ENCODE measurements around the gene GAGE12J.
"Not testable (repeated sequence)": the region's sequence is repeated elsewhere in the genome, so short reads cannot be mapped to it uniquely, and the experiment has no call there.

GAGE12J gene, protein sequence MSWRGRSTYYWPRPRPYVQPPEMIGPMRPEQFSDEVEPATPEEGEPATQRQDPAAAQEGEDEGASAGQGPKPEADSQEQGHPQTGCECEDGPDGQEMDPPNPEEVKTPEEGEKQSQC

GRCh38 chrX:49321737-49322136 lies at the start of gene GAGE12J:
GAGE12J (plus strand) TSS chrX:49322037; CDS start chrX:49323194, 1,157 bp downstream.
- DNase-seq, result not testable (repeated sequence)

GRCh38 chrX:49272421-49272820 lies 49.4 kb upstream of the GAGE12J start:
- no peak for DNase-seq

- DNase-seq, result no peak
Observed at GRCh38 chrX:49273181-49273727, 48.6 kb upstream of the GAGE12J start.

DNA sequence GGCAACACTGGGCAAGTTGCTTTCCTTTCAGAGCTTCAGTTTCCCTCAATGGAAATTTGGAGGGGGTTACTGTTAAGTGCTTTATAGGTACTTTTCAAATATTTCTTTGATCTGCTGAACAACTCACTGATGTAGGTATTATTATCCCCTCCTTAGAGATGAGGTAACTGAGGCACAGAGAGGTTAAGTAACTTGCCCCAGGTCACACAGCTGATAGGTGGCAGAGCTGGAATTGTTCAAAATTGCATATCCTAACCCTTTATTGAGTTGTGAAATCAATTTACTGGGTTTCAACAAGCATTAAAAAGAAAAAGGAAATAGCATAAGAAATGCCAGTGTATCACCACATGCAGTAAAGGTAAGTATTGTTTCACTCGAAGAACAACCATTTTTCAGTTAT lies 45.6 kb upstream of the GAGE12J start:
- DNase-seq, result no peak

GRCh38 chrX:49276671-49277534 lies 44.9 kb upstream of the GAGE12J start:
- DNase-seq, result no peak

GRCh38 chrX:49277535-49277830 lies 44.4 kb upstream of the GAGE12J start:
- DNase-seq, result no peak

GRCh38 chrX:49278081-49278480 lies 43.8 kb upstream of the GAGE12J start:
- no peak for DNase-seq

DNA sequence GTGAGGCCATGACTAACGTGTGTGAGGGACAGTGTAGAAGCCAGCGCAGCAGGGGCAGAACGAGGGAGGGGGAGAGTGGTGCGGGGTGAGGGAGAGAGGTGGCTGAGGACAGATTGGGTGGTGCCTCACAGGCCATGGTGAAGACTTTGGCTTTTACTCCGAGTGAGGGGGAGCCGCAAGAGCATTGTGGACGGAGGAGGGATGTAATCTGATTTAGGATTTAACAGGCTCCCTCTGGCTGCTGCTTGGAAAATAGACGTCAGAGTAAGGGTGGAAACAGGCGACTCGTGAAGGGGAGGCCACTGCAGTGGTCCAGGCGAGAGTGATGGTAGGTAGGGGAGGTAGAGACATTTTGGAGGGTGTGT lies 39.2 kb upstream of the GAGE12J start:
- DNase-seq, result no peak

DNA sequence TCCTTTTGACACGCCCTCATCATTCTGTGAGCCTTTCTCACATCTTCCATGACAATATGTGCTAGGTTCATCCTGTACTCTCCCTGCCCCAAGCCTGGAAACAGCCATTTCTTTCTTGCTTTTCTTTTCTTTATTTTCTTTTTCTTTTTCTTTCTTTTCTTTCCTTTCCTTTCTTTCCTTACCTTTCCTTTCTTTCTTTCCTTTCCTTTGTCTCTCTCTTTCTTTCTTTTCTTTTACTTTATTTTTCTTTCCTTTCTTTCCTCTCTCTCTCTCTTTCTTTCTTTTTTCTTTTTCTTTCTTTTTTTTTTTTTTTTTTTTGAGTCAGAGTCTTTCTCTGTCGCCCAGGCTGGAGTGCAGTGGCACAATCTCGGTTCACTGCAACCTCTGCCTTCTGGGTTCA lies 37.6 kb upstream of the GAGE12J start:
- DNase-seq, result no peak

GRCh38 chrX:49286136-49286535 lies 35.7 kb upstream of the GAGE12J start:
- DNase-seq, result no peak

- DNase-seq, result no peak
Observed at GRCh38 chrX:49286581-49286980, 35.3 kb upstream of the GAGE12J start.

GRCh38 chrX:49287665-49288064 lies 34.2 kb upstream of the GAGE12J start:
- DNase-seq, result no peak

DNA sequence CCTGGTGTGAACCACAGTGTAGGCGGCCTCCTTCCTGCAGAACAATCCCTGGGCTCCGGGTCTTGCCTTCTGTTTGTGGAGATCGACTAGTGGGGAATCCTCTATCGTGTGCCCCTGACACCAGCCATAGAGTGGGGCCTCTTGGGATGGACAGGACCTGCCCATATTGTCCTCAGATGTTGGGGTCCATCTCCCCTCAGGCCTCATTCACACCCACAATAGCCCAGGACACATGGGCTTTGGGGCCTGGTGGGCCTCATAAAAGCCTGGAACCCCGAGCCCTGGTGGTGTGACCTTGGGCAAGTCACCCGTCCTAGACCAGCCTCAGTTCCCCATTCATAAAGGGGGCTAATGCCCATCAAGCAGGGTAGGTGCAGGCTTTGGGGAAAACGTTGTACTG lies 31.6 kb upstream of the GAGE12J start:
- no peak for DNase-seq

DNA sequence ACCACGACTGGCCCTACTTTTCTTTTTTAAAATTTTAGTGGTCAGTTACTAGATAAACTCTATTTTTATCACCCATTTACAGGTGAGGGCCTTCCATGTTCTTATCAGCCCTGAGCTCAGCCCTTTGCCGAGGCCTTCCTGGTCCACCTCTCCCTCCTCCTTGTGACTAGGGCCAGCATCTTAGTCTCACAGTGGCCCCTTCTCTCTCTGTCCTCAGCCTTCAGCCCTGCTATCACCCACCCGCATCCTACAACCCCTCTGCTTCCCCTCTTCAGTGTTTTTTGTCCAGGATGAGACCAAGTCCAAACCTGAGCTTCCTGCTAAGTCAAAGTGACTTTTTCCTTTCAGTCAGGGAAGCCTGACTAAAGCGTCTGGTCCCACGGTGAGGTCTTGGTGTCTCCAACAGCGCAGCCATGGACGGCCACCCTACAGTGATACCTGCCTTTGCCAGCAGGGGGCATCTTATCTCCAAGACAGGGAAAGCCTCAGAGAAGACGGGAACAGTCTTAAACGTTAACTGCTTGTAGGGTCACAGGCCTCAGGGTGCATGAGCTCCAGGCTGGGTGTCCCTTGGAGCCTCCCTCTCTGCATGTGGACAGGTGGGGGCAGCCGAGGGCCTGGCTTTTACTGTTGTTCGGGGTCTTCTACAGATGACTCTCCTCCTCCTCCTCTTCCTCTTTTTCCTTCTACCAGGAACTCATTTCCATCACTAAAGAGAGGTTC lies 30.1 kb upstream of the GAGE12J start:
- peak; percentile 65 for DNase-seq

DNA sequence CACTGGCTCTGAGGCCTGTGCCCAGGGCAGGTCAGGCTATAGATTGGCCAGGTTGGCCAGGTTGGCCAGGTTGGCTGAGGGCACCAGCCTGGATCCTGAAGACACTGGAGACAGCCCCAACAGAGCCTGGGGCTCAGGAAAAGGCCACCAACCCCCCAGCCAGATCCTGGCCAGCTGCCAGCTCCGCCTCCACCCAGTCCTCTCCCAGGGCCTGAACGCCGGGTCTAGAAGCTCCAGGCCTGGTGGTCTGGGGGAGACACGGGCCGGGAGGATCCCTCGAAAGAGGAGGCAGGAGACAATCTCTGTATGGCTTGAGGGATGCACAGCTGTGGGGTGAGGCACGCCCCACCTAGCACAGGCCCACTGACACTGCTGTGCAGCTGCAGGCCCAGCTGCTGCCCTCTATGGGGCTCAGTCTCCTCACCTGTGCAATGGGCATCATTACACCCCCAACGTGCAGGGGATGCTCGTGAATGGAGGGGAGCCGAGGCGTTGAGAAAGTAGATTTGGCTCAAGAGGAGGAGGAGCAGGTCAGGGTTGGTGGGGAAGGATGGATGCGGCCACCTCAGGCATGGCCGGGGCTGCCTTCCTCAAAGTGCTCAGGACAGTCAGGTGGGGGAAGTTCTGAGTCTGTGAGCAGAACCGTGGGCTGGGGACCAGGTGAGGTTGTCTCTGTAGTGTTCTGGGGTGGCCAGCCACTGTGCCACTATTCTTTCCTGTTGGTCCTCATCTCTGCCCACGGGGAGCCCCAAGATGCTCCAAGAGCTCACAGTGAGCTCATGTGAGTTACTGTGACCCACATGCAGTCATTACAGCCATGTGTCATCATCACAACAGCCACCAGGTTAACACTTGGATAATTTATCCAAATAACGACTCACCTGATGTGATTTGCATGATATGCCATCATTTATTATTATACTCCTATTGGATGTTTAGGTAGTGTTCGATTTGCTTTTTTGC lies 29.2 kb upstream of the GAGE12J start:
- DNase-seq, result no peak

DNA sequence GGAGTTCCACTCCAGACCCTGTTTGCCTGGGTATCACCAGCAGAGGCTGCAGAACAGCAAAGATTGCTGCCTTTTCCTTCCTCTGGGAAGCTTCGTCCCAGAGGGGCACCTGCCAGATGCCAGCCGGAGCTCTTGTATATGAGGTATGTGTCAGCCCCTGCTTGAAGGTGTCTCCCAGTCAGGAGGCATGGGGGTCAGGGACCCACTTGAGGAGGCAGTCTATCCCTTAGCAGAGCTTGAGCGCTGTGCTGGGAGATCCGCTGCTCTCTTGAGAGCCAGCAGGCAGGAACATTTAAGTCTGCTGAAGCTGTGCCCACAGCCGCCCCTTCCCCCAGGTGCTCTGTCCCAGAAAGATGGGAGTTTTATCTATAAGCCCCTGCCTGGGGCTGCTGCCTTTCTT lies 22.5 kb upstream of the GAGE12J start:
- not testable (repeated sequence) for DNase-seq

DNA sequence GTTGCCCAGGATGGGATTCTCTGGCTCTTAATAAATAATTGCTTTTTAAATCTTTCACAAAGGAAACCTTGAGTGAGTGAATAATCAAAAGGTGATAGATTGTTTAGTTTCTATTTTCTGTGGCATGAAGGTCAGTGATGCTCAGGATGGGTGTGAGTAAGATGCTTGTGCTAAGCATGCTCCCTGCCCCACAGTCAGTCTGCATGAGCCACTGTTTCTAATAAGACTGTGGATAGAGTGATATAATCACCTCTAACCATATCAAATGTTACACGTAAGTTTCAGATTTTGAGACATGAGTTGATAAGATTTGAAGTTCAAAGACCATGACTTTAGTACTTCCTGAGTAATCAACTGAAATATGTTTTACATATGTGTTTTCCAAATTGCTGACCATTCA lies 21.1 kb upstream of the GAGE12J start:
- no peak for DNase-seq

DNA sequence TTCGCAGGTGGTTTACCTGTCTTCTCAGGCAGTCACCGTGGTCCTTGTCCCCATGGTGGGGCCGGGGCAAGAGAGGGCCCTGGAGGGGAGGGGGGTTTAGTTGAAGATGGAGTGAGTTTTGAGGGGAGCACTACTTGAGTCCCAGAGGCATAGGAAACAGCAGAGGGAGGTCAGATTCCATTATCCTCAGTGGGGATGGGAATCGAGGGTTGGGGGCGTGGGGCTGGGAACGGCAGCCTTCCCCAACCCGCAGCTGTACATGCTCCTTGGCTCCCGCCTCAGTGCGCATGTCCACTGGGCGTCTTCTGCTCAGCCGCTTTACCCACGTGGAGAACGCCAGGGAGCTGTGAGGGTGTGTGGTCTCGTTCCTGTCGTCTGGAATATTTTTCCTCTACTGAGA lies 18.5 kb upstream of the GAGE12J start, which contains the start of gene GAGE10:
Gene GAGE10 (plus strand): TSS at position 301 of the 400 bp plus-strand sequence. CDS start 1,214 bp downstream, outside the sequence.
- DNase-seq, result no peak

DNA sequence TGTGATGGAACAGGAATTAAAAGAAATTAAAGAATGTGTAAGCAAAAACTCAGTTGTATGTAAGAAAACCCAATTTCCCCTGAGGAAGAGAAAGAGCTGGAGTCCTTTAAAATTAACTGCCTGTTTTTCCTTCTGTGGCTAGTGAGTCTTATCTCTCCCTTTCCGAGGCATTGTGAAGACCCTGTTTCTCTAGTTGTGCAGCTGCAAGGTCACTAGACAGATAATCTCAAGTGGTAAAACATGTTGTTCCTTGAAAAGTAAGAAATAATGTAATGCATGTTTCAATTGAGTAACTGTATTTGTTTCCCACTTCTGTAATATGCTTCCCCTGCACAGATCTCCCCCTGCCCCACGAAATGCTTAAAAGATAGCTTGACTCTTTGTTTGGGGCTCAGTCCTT lies 14.1 kb upstream of the GAGE12J start:
- not testable (repeated sequence) for DNase-seq

DNA sequence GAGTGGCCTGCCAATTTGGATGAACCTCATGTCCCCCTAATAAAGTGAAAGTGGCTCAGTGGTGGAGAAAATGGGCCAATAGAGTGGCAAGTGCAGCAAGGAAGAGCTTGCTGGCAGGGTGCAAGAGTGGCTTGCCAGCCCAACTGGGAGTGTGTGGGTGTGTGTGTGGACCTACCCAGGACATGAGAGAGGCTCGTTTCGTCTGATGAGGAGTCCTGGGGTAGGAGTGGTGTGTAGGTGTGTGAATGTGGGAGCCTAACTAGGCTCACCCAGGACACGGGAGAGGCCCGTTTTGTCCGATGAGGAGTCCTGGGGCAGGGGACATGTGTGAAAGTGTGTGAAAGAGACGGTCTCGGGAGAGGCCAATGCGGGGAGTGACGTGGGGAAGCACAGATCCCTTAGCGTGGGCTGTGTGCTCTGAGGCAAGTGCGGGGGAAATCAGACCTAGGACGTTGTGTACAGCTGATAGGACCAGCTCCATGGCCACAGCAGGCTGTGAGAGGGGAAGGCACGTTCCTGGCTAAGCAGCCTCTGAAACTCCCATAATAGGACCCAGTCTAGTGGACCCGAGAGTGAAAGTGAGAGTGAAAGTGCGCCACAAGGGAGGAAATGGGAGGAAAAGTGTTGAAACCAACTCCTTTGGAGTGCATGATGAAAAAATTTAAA lies 13.1 kb upstream of the GAGE12J start:
- DNase-seq, result peak; percentile 78

DNA sequence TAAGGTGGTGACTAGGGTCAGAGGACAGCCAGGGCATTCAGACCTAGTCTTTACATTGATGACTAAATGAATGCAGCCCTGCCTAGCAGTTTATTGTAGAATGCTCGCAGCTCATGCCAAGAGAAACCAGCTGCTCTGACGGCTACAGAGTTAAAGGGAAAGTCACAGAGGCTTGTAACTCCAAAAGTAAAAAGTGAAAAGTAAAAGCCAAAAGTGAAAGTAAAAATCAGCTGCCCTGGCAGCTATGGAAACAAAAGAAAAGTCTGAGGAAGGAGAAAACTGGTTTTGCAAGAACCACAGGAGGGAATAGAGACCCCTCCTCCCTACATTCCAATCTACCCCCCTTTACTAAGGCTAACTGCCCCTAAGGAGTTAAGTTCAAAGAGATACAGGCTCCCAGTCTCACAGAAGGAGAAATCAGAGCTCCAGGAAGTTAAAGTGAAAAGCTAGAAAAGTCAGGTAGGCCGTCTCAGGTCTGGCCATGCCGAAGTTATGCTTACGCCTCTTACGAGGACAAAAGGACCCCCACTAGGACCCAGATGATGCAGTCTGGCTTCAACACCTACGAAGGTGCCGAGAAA lies 12.3 kb upstream of the GAGE12J start:
- peak; percentile 49 for DNase-seq

DNA sequence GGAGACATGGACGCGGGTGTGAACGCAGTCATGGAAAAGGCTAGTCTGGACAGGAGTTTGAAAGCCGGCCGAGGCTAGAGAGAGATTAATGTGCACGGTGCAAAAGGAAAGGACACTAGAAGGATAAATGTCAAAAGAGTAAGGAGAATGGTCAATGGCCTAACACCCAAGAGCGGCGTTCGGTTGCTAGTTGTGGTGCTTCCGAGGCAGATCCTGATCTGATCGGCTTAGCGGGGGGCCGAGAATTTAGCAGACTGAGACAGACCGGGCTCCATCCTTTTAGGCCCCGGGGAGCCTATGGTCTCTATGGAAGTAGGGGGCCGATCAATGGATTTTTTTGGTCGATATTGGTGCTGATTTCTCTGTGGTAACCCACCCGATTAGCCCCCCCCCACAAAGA lies 11.5 kb upstream of the GAGE12J start:
- no peak for DNase-seq
